Activated CD4-positive, CD25-positive, alpha-beta regulatory T cell (primary cell): ENCODE measurements around the gene CELF4.

Experiments used
- DNase-seq, 4 experiments: peaks; one replicate each; lab custom pipeline; 2025; lab: John Stamatoyannopoulos, UW

Gene CELF4

GRCh38 chr18:37282386-37283037 is 283.1 kb downstream of the CELF4 start:
- no peak for DNase-seq

GRCh38 chr18:37280701-37281393 is 284.8 kb downstream of the CELF4 start:
- no peak for DNase-seq

GRCh38 chr18:37277804-37278203 is 287.8 kb downstream of the CELF4 start:
- DNase-seq = no peak

GRCh38 chr18:37276111-37276890 is 289.3 kb downstream of the CELF4 start:
- DNase-seq = no peak

- no peak for DNase-seq
Observed at GRCh38 chr18:37275237-37275741, 290.3 kb downstream of the CELF4 start.

DNA sequence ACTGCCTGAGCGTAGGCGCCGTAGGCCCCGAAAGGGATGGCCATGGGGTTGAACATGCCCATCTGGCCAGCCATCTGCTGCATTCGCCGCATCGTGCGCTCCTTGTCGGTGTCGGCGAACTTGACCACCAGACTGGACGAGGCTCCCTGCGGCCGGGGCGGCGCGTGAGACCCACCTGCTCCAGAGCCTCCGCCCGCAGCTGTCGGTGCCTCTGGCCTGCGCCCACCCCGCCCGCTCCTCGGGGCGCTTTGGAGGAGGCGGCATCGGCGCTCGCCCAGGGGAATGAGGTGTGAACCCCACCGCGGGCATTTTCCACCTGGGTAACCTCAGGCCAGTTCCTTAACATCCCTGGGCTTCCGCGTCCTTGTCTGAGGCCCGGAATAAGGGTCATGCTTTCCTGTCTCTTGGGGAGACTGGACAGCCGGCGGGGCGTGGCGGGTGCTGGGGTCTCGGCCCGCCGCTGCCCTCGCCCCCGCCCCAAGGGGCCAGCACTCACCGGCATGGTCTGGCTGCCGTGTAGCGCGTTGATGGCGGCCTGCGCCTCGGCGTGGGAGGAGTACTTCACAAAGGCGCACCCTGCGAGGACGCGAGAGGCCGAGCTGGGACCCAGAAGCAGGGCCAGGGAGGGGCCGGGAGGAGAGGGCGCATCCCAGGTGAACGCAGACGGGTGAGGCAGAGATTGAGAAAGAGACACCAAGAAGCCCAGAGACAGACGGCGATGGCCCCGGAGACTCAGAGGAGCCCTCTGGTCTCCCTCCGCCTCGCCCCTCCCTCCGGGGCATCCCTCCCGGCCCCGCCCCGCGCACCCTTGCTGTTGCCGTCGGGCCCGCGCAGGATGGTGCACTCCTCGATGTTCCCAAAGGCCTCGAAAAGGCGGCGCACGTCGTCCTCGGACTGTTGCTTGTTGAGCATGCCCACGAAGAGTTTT is 291.0 kb downstream of the CELF4 start:
- DNase-seq = no peak

DNA sequence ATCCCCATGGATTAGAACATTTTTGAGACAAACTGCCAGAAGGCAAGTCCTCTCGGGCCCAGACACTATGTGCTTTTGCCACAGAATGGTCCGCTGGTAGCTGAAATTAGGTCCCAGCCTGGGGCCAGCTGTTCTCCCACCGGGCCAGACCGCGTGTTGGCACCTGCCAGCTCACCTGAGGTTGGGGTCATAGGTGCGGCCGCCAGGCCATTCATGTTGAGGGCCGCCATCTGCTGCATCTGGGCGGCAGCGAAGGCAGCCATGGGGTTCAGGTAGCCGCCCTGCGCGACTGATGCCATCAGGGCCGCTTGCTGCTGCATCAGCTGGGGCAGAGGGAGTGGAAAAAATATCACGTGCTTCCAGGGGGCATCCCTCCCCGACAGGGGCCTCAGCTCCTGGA is 292.8 kb downstream of the CELF4 start:
- DNase-seq = no peak

DNA sequence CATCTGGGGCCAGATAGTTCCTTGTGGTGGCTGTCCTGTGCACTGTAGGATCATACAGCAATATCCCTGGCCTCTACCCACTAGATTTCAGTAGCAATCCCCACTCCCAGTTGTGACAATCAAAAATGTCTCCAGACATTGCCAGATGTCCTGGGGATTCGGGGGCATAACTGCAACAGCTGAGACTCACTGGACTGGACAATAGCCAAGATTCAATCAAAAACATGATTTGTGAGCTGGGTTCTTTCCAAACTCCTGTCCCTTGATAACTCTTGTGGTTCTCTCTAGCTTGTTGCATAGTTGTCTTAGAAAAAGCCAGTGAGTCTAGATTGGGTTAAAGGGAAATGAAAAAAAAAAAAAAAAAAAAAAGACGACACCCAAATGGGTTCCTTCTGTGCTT is 293.4 kb downstream of the CELF4 start:
- DNase-seq = no peak

DNA sequence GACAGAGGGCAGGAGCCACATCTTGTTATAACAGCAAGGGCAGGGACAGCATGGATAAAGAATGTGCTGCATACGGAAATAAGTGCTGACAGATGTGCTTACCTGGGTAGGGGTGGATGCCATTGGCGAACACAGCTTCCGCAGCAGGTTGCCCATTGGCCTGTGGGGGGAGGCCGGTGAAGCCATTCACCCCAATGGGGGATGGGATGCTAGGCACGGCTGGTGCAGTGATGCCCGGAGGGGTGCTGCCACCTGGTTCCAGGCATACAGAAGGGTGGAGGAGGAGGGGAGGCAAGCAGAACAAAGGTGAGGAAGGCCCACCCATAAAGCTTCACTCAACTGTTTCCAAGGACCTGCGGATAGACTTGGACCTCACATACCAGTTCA is 294.9 kb downstream of the CELF4 start:
- DNase-seq = no peak

GRCh38 chr18:37270038-37270665 is 295.4 kb downstream of the CELF4 start:
- no peak for DNase-seq

GRCh38 chr18:37266290-37266689 is 299.3 kb downstream of the CELF4 start:
- DNase-seq = no peak

DNA sequence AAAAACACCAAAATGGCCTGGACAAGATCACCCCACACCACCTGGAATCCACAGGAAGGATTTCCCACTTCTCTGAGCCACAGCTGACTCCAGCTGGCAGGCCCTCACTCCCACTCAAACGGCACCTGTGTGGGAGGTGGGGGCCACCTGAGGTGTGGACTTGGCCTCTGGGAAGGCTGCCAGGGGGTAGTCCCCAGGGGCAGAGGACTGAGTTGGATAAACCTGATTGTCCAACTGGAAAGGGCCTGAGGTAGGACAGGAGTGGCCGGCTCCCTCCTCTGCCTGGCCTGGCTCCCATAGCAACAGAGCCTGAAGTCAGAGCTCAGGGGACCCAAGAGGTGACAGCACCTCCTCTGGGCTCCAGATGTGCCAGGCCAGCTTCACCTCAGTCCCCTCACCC is 300.2 kb downstream of the CELF4 start:
- no peak for DNase-seq

DNA sequence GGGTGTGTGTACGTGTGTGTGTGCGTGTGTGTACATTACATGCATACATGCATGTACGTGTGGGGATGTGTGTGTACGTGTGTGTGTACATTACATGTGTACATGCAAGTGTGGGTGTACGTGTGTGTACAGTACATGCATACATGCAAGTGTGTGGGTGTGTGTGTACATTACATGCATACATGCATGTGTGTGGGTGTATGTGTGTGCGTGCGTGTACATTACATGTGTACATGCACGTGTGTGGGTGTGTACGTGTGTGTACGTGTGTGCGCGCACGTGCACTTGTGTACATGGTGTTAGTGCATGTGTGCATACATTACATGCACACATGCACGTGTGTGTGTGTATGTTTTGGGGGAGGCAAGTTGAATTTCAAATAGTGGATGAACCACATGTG is 300.6 kb downstream of the CELF4 start:
- no peak for DNase-seq

- DNase-seq = no peak
Observed at GRCh38 chr18:37261988-37262387, 303.6 kb downstream of the CELF4 start.

GRCh38 chr18:37261246-37261840 is 304.3 kb downstream of the CELF4 start:
- no peak for DNase-seq

DNA sequence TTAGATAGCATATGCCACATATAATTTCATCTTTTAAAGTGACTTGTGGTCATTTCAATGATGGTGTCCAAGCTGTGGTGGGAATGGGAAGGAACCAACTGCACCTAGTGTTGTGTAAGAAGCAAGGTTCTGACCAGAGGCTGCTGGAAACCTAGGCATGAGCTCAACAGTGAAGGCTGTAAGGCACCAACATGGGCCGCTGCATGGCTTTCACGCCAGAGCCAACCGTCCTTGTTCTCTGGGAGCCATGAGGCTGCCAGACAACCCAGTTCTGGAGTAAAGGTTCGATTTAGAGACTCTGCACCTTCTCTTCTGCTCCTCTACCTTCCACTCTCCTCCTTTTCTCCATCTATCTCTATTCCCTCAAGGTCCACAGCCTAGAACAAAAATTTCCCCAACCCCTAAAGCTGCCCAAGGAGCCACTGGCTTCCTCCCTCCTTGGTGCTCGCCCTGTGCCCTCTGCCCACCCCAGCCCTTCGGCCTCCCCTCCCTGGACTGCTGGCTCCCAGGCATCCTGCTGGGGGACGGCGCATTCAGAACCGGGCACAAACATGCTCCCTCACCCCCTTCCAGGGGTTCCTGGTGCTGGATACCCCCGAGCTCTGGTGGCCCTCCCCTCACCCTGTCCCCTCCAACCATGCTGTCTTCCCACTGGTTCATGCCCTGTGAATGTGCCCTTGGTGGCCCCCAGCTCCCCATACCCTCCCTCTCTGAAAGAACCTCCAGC is 305.1 kb downstream of the CELF4 start:
- no peak for DNase-seq

- no peak for DNase-seq
Observed at GRCh38 chr18:37259711-37260110, 305.9 kb downstream of the CELF4 start.

DNA sequence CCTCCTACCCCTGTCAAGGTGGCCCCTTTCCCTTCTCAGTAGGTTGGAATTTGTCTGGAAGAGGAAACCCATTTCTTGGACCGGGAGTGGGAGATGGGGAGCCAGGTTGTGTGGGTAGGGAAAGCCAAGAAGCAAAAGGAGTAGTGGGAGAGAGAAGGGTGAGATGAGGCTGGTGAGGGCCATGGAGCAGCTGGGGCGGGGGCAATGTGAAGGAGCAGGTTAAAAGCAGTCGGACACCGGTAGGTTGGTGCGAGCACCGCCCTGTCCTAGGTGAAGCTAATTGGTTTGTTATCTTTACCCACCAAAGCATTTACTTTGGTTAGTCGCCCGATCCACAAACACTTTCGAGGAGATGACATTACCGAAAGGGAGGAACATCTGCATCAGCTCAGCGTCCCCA is 306.8 kb downstream of the CELF4 start:
- no peak for DNase-seq

- DNase-seq = no peak
Observed at GRCh38 chr18:37258131-37258530, 307.5 kb downstream of the CELF4 start.

DNA sequence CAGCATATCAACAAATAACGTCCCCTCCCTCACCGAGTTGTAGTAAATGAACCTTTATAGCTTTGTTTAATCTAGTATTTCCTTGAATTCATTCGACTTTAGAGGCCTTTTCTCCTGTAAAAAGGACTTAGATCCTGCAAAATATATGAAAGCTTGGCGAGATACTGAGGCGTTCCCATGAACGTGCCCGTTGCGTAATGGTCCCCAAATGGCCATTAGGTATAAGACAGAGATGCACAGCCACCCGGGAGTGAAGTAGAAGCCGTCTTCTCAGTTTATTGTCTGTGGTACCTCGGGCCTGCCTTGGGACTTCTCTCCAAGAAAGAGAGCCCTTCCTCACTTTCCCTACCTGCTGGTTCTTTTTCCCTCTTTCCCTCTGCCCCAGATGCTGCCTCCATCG is 310.6 kb downstream of the CELF4 start:
- DNase-seq = no peak
